Stimulated activated naive CD4-positive, alpha-beta T cell treated with Interleukin-2 at 50 U/mL for 16 hours (primary cell): ENCODE results near the gene ROR1.

Experiments used
- DNase-seq: peaks from one replicate; lab custom pipeline; 2025; lab: John Stamatoyannopoulos, UW

The ROR1 gene

GRCh38 chr1:64030411-64030810 is 256.6 kb downstream of the ROR1 start:
- DNase-seq, result no peak

- DNase-seq, result no peak
Observed at GRCh38 chr1:64031236-64031635, 257.4 kb downstream of the ROR1 start.

- no peak for DNase-seq
Observed at GRCh38 chr1:64033667-64034220, 259.9 kb downstream of the ROR1 start.

GRCh38 chr1:64036549-64036948 is 262.7 kb downstream of the ROR1 start:
- no peak for DNase-seq

GRCh38 chr1:64038119-64038518 is 264.3 kb downstream of the ROR1 start:
- no peak for DNase-seq

- no peak for DNase-seq
Observed at GRCh38 chr1:64038965-64039364, 265.1 kb downstream of the ROR1 start.

GRCh38 chr1:64039390-64039926 is 265.6 kb downstream of the ROR1 start:
- DNase-seq, result no peak

GRCh38 chr1:64041371-64042131 is 267.7 kb downstream of the ROR1 start:
- no peak for DNase-seq

- DNase-seq, result no peak
Observed at GRCh38 chr1:64042331-64043100, 268.7 kb downstream of the ROR1 start.

- no peak for DNase-seq
Observed at GRCh38 chr1:64043288-64043687, 269.5 kb downstream of the ROR1 start.

- DNase-seq, result no peak
Observed at GRCh38 chr1:64043976-64044375, 270.2 kb downstream of the ROR1 start.

GRCh38 chr1:64046243-64046642 is 272.4 kb downstream of the ROR1 start:
- DNase-seq, result no peak

GRCh38 chr1:64046891-64047290 is 273.1 kb downstream of the ROR1 start:
- no peak for DNase-seq

- DNase-seq, result no peak
Observed at GRCh38 chr1:64047549-64047996, 273.8 kb downstream of the ROR1 start.

GRCh38 chr1:64049900-64050540 is 276.2 kb downstream of the ROR1 start:
- no peak for DNase-seq

- DNase-seq, result no peak
Observed at GRCh38 chr1:64050601-64051000, 276.8 kb downstream of the ROR1 start.

GRCh38 chr1:64051796-64052195 is 278.0 kb downstream of the ROR1 start:
- no peak for DNase-seq

- DNase-seq, result no peak
Observed at GRCh38 chr1:64052777-64053176, 279.0 kb downstream of the ROR1 start.

- no peak for DNase-seq
Observed at GRCh38 chr1:64055310-64055709, 281.5 kb downstream of the ROR1 start.

- DNase-seq, result no peak
Observed at GRCh38 chr1:64059556-64059955, 285.7 kb downstream of the ROR1 start.

GRCh38 chr1:64060611-64061302 is 286.9 kb downstream of the ROR1 start:
- no peak for DNase-seq
